Measurements from ENCODE around the gene FRMD3. TPM values are rescaled to one million over a fixed set of nuclear protein-coding genes. Genes with fewer than 3 reads are reported as not detected.

Gene FRMD3
- total RNA-seq, 4 donors from 2014 or later = 9.9 to 42.4 (median 40.2) TPM

- no peak overlapping the region for H3K4me3 ChIP-seq
- H3K4me1 ChIP-seq = no peaks in the 10 kb centered on the region
- TF ChIP-seq POLR2A (IDR thresholded peaks at IDR 0.05) = no peak
- H3K27me3 ChIP-seq = no peaks in the 10 kb centered on the region
- H3K27ac ChIP-seq = no peak overlapping the region
- no peaks in the 10 kb centered on the region for H3K36me3 ChIP-seq
- DNase-seq = no peak
- H3K9me3 ChIP-seq = no peaks in the 10 kb centered on the region
Observed at GRCh38 chr9:83245979-83246659, 292.1 kb downstream of the FRMD3 start.

DNA sequence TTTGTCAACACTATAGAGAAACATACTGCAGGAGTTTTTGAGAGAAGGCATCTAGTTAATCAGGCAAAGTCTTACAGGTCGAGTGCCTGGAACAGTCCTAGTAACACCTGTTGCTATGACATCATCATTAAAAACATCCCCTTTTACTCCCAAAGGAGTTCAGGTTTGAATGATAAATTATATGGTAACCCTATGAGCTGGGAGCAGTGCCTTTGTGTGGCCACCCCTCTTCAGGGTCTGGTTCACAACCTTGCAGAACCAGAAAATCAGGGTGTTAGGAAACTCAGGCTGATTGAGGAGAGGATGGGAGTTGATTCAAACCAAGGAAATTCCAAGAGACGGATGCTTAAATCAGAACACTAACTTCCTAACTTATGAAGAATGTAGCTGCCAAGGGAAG, 296.1 kb downstream of the FRMD3 start:
- H3K9me3 ChIP-seq = no peaks in the 10 kb centered on the region
- H3K27me3 ChIP-seq = no peaks in the 10 kb centered on the region
- peaks cover 0 to 10% (median 0%) of the 10 kb centered on the region in 4 donors for H3K4me1 ChIP-seq
- no peaks in the 10 kb centered on the region for H3K36me3 ChIP-seq
- H3K27ac ChIP-seq = no peak overlapping the region
- no peak for TF ChIP-seq CTCF (IDR thresholded peaks at IDR 0.05)
- no peak for TF ChIP-seq POLR2A (IDR thresholded peaks at IDR 0.05)
- no peak for DNase-seq
- no peak overlapping the region for H3K4me3 ChIP-seq

DNA sequence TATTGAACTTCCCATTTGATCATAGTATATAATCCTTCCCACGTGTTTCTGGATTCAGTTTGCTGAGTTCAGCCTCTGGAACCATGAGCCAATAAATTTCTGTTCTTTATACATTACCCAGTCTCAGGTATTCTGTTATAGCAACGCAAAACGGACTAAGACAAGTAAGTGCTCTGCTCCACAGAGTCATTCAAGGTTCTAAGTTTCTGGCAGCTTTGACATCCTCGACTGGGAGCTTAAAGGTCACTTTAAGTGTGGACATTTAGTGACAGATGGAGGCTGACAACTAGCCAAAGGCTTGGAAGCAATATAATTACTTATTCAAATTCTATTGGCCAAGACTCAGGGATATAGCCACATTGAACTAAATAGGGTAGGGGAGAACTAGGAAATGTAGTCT, 297.5 kb downstream of the FRMD3 start:
- TF ChIP-seq CTCF (IDR thresholded peaks at IDR 0.05) = no peak

DNA sequence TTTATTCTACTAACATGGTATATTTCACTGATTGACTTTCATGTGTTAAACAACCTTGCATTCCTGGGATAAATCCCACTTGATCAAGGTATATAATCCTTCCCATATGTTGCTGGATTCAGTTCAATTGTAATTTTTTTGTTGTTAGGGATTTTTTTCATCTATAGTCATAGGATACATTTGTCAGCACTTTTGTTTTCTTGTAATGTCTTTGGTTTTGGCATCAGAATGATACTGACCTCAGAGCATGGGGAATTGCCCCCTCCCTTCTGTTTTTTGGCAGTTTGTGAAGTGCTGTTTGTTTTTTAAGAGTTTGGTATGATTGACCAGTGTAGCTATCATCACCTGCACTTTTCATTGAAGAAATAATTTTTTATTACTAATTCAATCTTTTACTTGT, 298.5 kb downstream of the FRMD3 start:
- Histone ChIP-seq H3K4me1 (peaks cover 0 to 10% (median 0%) of the 10 kb centered on the region in 4 donors), H3K27ac (no peak overlapping the region), H3K36me3 (no peaks in the 10 kb centered on the region), H3K4me3 (no peak overlapping the region), H3K27me3 (no peaks in the 10 kb centered on the region), H3K9me3 (no peaks in the 10 kb centered on the region)
- no peak for TF ChIP-seq POLR2A (IDR thresholded peaks at IDR 0.05)
- TF ChIP-seq CTCF (IDR thresholded peaks at IDR 0.05) = no peak
- no peak for DNase-seq

More for the DNA sequence above, 297.5 kb downstream of the FRMD3 start:
- no peak overlapping the region for H3K27ac ChIP-seq
- H3K4me3 ChIP-seq = no peak overlapping the region
- no peaks in the 10 kb centered on the region for H3K27me3 ChIP-seq
- H3K9me3 ChIP-seq = no peaks in the 10 kb centered on the region
- no peaks in the 10 kb centered on the region for H3K36me3 ChIP-seq
- peaks cover 0 to 10% (median 0%) of the 10 kb centered on the region in 4 donors for H3K4me1 ChIP-seq
- DNase-seq = no peak

DNA sequence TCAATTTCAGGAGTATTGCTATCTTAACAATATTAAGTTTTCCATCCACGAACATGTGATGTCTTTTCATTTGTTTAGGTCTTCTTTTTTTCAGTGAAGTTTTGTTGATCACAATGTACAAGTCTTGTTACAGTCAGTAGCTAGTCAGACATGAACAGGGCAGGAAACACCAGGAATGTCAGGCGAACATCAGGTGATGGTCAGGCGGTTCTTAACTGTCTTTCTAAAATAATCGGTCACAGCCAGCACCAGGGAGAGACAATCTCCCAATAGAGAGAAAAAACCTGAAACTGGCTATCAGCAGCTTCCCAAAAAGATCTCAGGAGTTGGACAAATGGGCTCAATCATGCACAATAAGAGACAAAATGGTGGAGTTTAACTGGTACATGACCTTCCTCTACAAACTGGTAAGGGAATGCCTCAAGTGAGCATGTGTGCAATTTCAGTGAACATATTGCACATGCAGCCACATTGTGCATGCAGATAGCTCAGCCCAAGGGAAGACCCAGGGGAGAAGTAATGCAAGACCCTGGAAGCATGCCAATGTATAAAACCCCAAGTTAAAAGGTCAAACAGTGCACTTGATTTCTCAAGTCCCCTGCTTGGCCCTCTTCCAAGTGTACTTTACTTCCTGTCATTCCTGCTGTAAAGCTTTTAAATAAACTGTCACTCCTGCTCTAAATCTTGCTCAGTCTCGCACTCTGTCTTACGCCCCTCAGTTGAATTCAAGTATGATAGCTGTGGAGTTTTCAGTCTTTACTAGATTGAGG, 299.1 kb downstream of the FRMD3 start:
- Histone ChIP-seq H3K9me3 (no peaks in the 10 kb centered on the region), H3K27me3 (no peaks in the 10 kb centered on the region), H3K36me3 (no peaks in the 10 kb centered on the region), H3K4me3 (no peak overlapping the region), H3K4me1 (peaks cover 0 to 10% (median 0%) of the 10 kb centered on the region in 4 donors), H3K27ac (no peak overlapping the region)
- no peak for TF ChIP-seq CTCF (IDR thresholded peaks at IDR 0.05)
- TF ChIP-seq POLR2A (IDR thresholded peaks at IDR 0.05) = no peak
- DNase-seq = no peak

- H3K4me1 ChIP-seq = peaks cover 0 to 10% (median 0%) of the 10 kb centered on the region in 4 donors
- H3K9me3 ChIP-seq = no peaks in the 10 kb centered on the region
- no peak overlapping the region for H3K27ac ChIP-seq
- DNase-seq = no peak
- H3K27me3 ChIP-seq = no peaks in the 10 kb centered on the region
- no peak overlapping the region for H3K4me3 ChIP-seq
- no peaks in the 10 kb centered on the region for H3K36me3 ChIP-seq
- TF ChIP-seq POLR2A (IDR thresholded peaks at IDR 0.05) = no peak
- no peak for TF ChIP-seq CTCF (IDR thresholded peaks at IDR 0.05)
Observed at GRCh38 chr9:83236029-83236696, 302.0 kb downstream of the FRMD3 start.
